Measurements from ENCODE around the gene SFRP5. TPM values are rescaled to one million over a fixed set of nuclear protein-coding genes. Genes with fewer than 3 reads are reported as not detected.

SFRP5 gene
- total RNA-seq, 2 donors from 2014 or later: 163 to 226 TPM

DNA sequence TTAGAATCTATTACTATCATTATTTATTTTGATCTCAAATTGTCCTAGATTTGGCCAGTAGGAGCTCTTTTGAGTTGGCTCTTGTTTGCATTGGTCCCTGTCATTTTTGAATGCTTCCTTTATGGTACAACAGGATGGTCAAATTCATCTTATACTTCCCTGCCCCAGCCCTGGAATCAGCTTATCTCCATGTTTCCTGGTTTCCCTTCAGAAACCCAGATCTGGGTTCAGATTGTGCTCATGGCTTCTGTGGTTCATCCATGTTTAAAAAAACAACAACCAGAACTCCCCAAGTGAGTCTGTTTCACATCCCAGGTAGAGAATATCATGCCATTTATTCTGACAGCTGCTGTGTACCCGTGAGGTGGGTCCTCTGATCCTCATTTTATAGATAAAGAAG is 24.2 kb downstream of the SFRP5 start:
- WGBS, 2 donors: 92 to 100% methylated on average over 1 of the region's 1 CpG
- DNase-seq (no peak), ATAC-seq (no peak)
- Histone ChIP-seq H3K9me3 (no peaks in the 10 kb centered on the region), H3K36me3 (replicated peaks in 1 of 2; ENCODE audit: insufficient read depth in 1 of 2, low read depth in 2 of 2) (peaks cover 5 to 35% of the 10 kb centered on the region in 2 donors), H3K4me3 (no peak overlapping the region), H3K27ac (no peak overlapping the region), H3K4me1 (peaks cover 12% of the 10 kb centered on the region), H3K27me3 (no peaks in the 10 kb centered on the region)
- TF ChIP-seq, protein P1, sequence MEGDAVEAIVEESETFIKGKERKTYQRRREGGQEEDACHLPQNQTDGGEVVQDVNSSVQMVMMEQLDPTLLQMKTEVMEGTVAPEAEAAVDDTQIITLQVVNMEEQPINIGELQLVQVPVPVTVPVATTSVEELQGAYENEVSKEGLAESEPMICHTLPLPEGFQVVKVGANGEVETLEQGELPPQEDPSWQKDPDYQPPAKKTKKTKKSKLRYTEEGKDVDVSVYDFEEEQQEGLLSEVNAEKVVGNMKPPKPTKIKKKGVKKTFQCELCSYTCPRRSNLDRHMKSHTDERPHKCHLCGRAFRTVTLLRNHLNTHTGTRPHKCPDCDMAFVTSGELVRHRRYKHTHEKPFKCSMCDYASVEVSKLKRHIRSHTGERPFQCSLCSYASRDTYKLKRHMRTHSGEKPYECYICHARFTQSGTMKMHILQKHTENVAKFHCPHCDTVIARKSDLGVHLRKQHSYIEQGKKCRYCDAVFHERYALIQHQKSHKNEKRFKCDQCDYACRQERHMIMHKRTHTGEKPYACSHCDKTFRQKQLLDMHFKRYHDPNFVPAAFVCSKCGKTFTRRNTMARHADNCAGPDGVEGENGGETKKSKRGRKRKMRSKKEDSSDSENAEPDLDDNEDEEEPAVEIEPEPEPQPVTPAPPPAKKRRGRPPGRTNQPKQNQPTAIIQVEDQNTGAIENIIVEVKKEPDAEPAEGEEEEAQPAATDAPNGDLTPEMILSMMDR (IDR thresholded peaks at IDR 0.05): no peak
- no peak for TF ChIP-seq POLR2A (IDR thresholded peaks at IDR 0.05)
- intact Hi-C loops (cut with DNase I): no loop called here

DNA sequence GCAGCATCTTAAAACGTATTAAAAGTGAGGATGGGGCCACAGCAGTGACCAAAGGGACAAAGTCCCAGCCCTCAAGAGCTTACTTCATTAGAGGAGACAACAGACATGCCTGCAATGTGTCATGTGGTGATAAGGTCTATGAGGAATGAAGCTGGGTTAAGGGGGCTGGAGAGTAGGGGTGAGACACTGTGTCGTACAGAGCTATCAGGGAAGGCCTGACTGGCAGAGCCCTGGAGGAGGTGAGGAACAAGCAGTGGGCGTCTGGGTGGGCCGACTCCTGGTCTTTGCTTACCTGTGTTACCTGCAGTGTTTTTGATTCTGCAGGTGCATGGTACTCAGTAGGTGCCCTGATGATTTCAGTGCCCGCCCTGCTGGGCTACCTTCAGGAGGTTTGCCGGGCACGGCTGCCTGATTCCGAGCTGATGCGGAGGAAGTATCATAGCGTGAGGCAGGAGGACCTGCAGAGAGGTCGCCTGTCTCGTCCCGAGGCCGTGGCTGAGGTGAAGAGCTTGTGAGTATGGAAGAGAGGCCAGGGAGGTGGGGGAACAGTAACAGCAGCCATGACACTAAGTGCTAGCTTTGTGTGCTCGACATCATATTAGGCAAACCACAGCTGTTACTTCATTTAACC is 27.3 kb downstream of the SFRP5 start:
- H3K4me1 ChIP-seq: peaks cover 12% of the 10 kb centered on the region
- intact Hi-C loops (cut with DNase I): no loop called here
- no peak overlapping the region for H3K27ac ChIP-seq
- 89 to 91% methylated on average over 15 of the region's 15 CpGs for WGBS, 2 donors
- peaks cover 0 to 19% of the 10 kb centered on the region in 2 donors for H3K36me3 ChIP-seq (replicated peaks in 1 of 2; ENCODE audit: insufficient read depth in 1 of 2, low read depth in 2 of 2)
- no peak overlapping the region for H3K4me3 ChIP-seq
- H3K9me3 ChIP-seq: no peaks in the 10 kb centered on the region
- H3K27me3 ChIP-seq: no peaks in the 10 kb centered on the region
- peak; percentile 15 for ATAC-seq
- DNase-seq: no peak
- no peak for TF ChIP-seq POLR2A (IDR thresholded peaks at IDR 0.05)
- TF ChIP-seq, protein P1 (IDR thresholded peaks at IDR 0.05): no peak

DNA sequence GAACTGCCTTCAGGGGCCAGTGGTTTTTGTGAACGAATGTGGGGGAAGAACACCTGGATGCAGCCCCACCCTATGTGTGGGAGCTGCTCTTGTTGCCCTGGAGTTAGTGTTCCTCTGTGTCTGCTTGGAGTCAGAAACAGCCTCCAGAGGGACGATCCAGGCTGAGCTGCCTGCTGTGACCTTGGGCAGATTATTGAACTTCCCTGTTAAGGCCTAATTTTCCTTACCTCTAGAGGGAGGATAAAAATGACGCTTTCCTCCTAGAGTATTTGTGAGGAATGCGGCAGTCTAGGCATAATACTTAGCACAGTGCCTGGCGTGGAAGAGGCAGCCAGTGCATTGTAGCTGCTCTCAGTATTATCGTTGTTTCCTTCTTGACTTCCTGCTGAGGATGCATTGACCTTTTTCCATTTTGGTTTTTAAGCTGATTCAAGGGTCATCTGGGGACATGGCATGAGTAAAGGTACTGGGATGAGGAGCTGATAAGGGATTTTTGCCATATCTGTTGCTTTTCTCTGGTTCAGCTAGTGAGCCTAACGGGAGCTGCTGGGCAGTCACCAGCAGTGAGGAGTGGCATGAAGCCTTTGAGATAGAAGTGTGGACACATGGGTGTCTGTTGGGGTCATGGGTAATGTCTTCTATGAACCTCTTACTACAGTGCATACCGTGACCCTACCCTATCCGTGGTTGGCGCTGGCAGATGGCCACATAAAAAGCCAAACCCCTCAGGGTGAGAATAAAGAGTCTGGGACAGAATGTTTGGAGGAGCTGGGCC is 28.4 kb downstream of the SFRP5 start:
- Histone ChIP-seq H3K4me1 (peaks cover 16% of the 10 kb centered on the region), H3K36me3 (replicated peaks in 1 of 2; ENCODE audit: insufficient read depth in 1 of 2, low read depth in 2 of 2) (peaks cover 0 to 14% of the 10 kb centered on the region in 2 donors), H3K27ac (peak overlapping the region; percentile 4 to 55 (median 29)), H3K4me3 (no peak overlapping the region), H3K27me3 (no peaks in the 10 kb centered on the region), H3K9me3 (no peaks in the 10 kb centered on the region)
- intact Hi-C loops (cut with DNase I): no loop called here
- 42 to 59% methylated on average over 10 of the region's 10 CpGs for WGBS, 2 donors
- TF ChIP-seq, protein P1 (IDR thresholded peaks at IDR 0.05): peak in 1 of 7 experiments; percentile 8
- TF ChIP-seq POLR2A (IDR thresholded peaks at IDR 0.05): no peak
- DNase-seq (no peak), ATAC-seq (peak; percentile 52)

- WGBS, 2 donors: 85 to 88% methylated on average over 2 of the region's 2 CpGs
- intact Hi-C loops (cut with DNase I): no loop called here
- ATAC-seq: no peak
Observed at GRCh38 chr10:97740613-97741012, 31.2 kb downstream of the SFRP5 start.

More at GRCh38 chr10:97740613-97741012, 31.2 kb downstream of the SFRP5 start:
- Histone ChIP-seq H3K4me3 (no peak overlapping the region), H3K4me1 (peaks cover 28% of the 10 kb centered on the region), H3K27ac (no peak overlapping the region), H3K9me3 (no peaks in the 10 kb centered on the region), H3K27me3 (no peaks in the 10 kb centered on the region), H3K36me3 (replicated peaks in 1 of 2; ENCODE audit: insufficient read depth in 1 of 2, low read depth in 2 of 2) (peaks cover 0 to 6% of the 10 kb centered on the region in 2 donors)
- no peak for DNase-seq
- TF ChIP-seq, protein P1 (IDR thresholded peaks at IDR 0.05): no peak
- TF ChIP-seq POLR2A (IDR thresholded peaks at IDR 0.05): no peak

Data from body of pancreas (tissue), 4 donors.